Neural cell (in vitro differentiated cells): ENCODE data around the gene TRMT10C. TPM values are rescaled to one million over a fixed set of nuclear protein-coding genes. Genes with fewer than 3 reads are reported as not detected.

Experiments used
- H2AFZ ChIP-seq: fragments of 200-600, 300-800 bp; sonication (generic), shearing (Covaris generic); 2 replicates; pipeline ENCODE4 v1.6.0; 2014; ENCODE audit warnings: low read depth, mild to moderate bottlenecking, antibody characterized with exemption, low read length, moderate library complexity
- H3F3A ChIP-seq: fragments of 200-600 bp; shearing (Covaris generic); 2 replicates; pipeline ENCODE4 v1.6.1; 2016; ENCODE audit warnings: mild to moderate bottlenecking, moderate library complexity, mixed read lengths, antibody characterized with exemption, low read length; ENCODE audit not compliant: insufficient read depth, poor library complexity, severe bottlenecking
- H3K27ac ChIP-seq: fragments of 200-600, 300-800 bp; sonication (generic), shearing (Covaris generic); 2 replicates; pipeline ENCODE4 v1.5.1; 2014; ENCODE audit warnings: mild to moderate bottlenecking, low read length, moderate library complexity
- H3K27me3 ChIP-seq: fragments of 300-800, 200-600 bp; sonication (generic), shearing (Covaris generic); 2 replicates; pipeline ENCODE4 v1.6.0; 2014; ENCODE audit warnings: mild to moderate bottlenecking, low read depth, low read length, moderate library complexity; ENCODE audit not compliant: insufficient read depth
- H3K36me3 ChIP-seq: fragments of 300-800, 200-600 bp; sonication (generic), shearing (Covaris generic); 2 replicates; pipeline ENCODE4 v1.5.1; 2014; ENCODE audit warnings: mild to moderate bottlenecking, antibody characterized with exemption, low read length, moderate library complexity; ENCODE audit not compliant: insufficient read depth
- H3K4me2 ChIP-seq: fragments of 300-800, 200-600 bp; sonication (generic), shearing (Covaris generic); 2 replicates; pipeline ENCODE4 v1.6.0; 2014; ENCODE audit warnings: mild to moderate bottlenecking, low read length
- H3K4me3 ChIP-seq: fragments of 300-800, 200-600 bp; sonication (generic), shearing (Covaris generic); 2 replicates; pipeline ENCODE4 v1.5.1; 2014; ENCODE audit warnings: mild to moderate bottlenecking, low read length, moderate library complexity
- H3K79me2 ChIP-seq: fragments of 200-600 bp; shearing (Covaris generic); replicated peaks from 2 replicates; pipeline ENCODE4 v1.6.0; 2014; ENCODE audit warnings: mild to moderate bottlenecking, low read length, moderate library complexity; ENCODE audit not compliant: insufficient read depth
- H3K9ac ChIP-seq: fragments of 300-800, 200-600 bp; sonication (generic), shearing (Covaris generic); 2 replicates; pipeline ENCODE4 v1.6.1; 2016; ENCODE audit warnings: mild to moderate bottlenecking, low read length, mixed read lengths
- H3K9me2 ChIP-seq: fragments of 200-600 bp; shearing (Covaris generic); 2 replicates; pipeline ENCODE4 v1.6.1; 2016; ENCODE audit warnings: mild to moderate bottlenecking, low read length, mixed read lengths; ENCODE audit not compliant: insufficient read depth
- H3K9me3 ChIP-seq: fragments of 200-600, 300-800 bp; sonication (generic), shearing (Covaris generic); 2 replicates; pipeline ENCODE4 v1.6.1; 2016; ENCODE audit warnings: mild to moderate bottlenecking, mixed run types, low read length, moderate library complexity, mixed read lengths
- H4K20me1 ChIP-seq: fragments of 200-600 bp; shearing (Covaris generic); 2 replicates; pipeline ENCODE4 v1.6.1; 2016; ENCODE audit warnings: mild to moderate bottlenecking, mixed run types; ENCODE audit not compliant: insufficient read depth
- CTCF ChIP-seq: fragments of 450-650 bp; IDR thresholded peaks from 2 replicates; pipeline ENCODE4 v1.5.1; 2014; ENCODE audit warnings: antibody characterized with exemption, mild to moderate bottlenecking, moderate library complexity; ENCODE audit not compliant: poor library complexity, severe bottlenecking
- EP300 ChIP-seq: fragments of 450-650 bp; conservative IDR thresholded peaks from 2 replicates; pipeline ENCODE4 v1.6.1; 2014; ENCODE audit warnings: antibody characterized with exemption, mild to moderate bottlenecking, moderate library complexity; ENCODE audit not compliant: poor library complexity, severe bottlenecking
- EZH2 ChIP-seq: fragments of 200-600, 300-800 bp; shearing (Covaris generic), sonication (generic); IDR thresholded peaks from 2 replicates; pipeline ENCODE4 v1.6.1; 2014; ENCODE audit warnings: antibody characterized with exemption, low read length, borderline replicate concordance, mild to moderate bottlenecking; ENCODE audit not compliant: insufficient read depth, poor library complexity, severe bottlenecking
- MXI1 ChIP-seq: fragments of 450-650 bp; conservative IDR thresholded peaks from 2 replicates; pipeline ENCODE4 v1.6.1; 2014; ENCODE audit warnings: antibody characterized with exemption, mild to moderate bottlenecking; ENCODE audit not compliant: poor library complexity, severe bottlenecking
- POLR2AphosphoS5 ChIP-seq: IDR thresholded peaks from 2 replicates; pipeline ENCODE4 v1.6.1; 2012
- RAD21 ChIP-seq: fragments of 450-650 bp; conservative IDR thresholded peaks from 2 replicates; pipeline ENCODE4 v1.6.1; 2014; ENCODE audit warnings: antibody characterized with exemption, mild to moderate bottlenecking, moderate library complexity
- REST ChIP-seq: IDR thresholded peaks from 2 replicates; pipeline ENCODE4 v1.6.1; 2012; ENCODE audit warnings: borderline replicate concordance
- SMC3 ChIP-seq: fragments of 450-650 bp; conservative IDR thresholded peaks from 2 replicates; pipeline ENCODE4 v1.6.1; 2014; ENCODE audit warnings: antibody characterized with exemption, mild to moderate bottlenecking, moderate library complexity; ENCODE audit not compliant: poor library complexity
- TAF1 ChIP-seq: IDR thresholded peaks from 2 replicates; pipeline ENCODE4 v1.6.1; 2012; ENCODE audit warnings: low read depth
- polyA plus RNA-seq: library from polyadenylated mRNA; depleted of rRNA; stranded (reverse); fragments of >200 nt; gene quantifications from 2 replicates; pipeline ENCODE4 v1.2.3, GENCODE V29; 2014

Gene TRMT10C
- polyA plus RNA-seq, 1 donor from 2014 or later = 44.5 TPM

- Histone ChIP-seq H3K27ac (no peak overlapping the region), H3K9ac (no peak overlapping the region), H3F3A (no peaks in the 10 kb centered on the region), H2AFZ (no peak overlapping the region), H3K9me2 (no peaks in the 10 kb centered on the region), H4K20me1 (no peaks in the 10 kb centered on the region), H3K9me3 (no peaks in the 10 kb centered on the region), H3K79me2 (no peaks in the 10 kb centered on the region), H3K4me3 (no peak overlapping the region), H3K27me3 (no peaks in the 10 kb centered on the region), H3K4me2 (no peak overlapping the region), H3K36me3 (no peaks in the 10 kb centered on the region)
- TF ChIP-seq CTCF (no peak), EP300 (no peak), RAD21 (no peak), EZH2 (no peak), REST (no peak), MXI1 (no peak), TAF1 (no peak), POLR2AphosphoS5 (no peak), SMC3 (no peak)
Measured at GRCh38 chr3:101521211-101521701, 40.4 kb upstream of the TRMT10C start.

GRCh38 chr3:101527441-101527840 lies 34.2 kb upstream of the TRMT10C start:
- Histone ChIP-seq H3K27ac (no peak overlapping the region), H3K4me2 (no peak overlapping the region), H3K9me2 (no peaks in the 10 kb centered on the region), H3K79me2 (no peaks in the 10 kb centered on the region), H4K20me1 (no peaks in the 10 kb centered on the region), H3K9ac (no peak overlapping the region), H3K27me3 (no peaks in the 10 kb centered on the region), H3F3A (no peaks in the 10 kb centered on the region), H3K36me3 (no peaks in the 10 kb centered on the region), H2AFZ (no peak overlapping the region), H3K4me3 (no peak overlapping the region), H3K9me3 (no peaks in the 10 kb centered on the region)
- no peak for TF ChIP-seq REST
- no peak for TF ChIP-seq MXI1
- TF ChIP-seq EZH2 = no peak
- no peak for TF ChIP-seq RAD21
- no peak for TF ChIP-seq CTCF
- TF ChIP-seq EP300 = no peak
- TF ChIP-seq TAF1 = no peak
- no peak for TF ChIP-seq SMC3
- TF ChIP-seq POLR2AphosphoS5 = no peak
